ENCODE results near the gene ADARB2.

Gene ADARB2

DNA sequence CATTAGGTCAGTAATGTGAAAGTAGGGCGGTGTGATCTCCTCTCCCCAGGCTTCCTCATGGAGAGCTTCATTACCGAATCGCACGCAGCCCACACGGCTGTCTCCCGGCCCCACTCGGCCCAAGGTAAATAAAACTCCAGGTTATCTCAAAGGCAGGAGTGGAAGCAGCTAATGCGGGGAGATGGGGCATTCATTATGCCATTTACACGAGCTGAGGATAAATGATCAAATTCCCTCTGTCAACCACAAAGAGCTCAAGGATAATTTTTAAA, 93.5 kb downstream of the ADARB2 start:
- no peak overlapping the region for H3K4me3 ChIP-seq (ENCODE audit: control insufficient read depth, low read depth, low read length)
- no peak for TF ChIP-seq CTCF (conservative IDR thresholded peaks at IDR 0.05; ENCODE audit: control insufficient read depth, insufficient read depth, low read depth, low read length)

DNA sequence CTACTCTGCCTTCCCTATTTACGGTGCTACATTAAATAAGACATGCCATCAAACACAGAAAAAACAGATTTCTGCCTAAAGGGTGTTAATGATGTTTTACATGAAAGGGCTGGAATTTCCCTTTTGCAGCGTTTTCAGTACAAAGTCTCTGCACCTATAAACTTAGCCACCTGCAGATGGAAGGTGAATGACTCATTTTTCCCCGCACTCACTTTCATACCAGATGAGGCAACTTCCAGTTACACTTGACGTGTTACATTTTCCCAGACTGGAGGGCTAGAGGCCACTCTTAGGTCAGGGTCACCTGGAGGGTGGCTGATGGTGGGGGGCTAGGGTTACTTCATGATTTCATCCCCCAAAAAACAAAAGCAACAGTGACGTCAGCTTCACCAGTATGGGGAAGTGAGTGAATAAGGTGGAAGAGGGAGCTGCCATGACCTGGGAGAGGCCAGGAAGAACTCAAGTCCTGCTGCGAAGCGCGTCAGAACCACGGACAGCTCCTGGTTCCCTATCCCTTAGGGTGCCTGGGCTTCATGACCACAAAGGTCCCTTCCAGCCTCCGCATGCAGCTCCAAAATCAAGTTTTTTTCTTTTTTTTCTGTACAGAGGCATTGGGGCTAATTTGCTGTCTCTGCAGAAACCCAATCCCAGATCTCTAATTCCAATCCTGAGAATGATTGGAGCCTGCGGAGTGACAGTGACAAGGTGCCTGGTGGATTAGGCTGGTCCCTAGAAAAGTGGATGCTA, 94.0 kb downstream of the ADARB2 start:
- no peak overlapping the region for H3K4me3 ChIP-seq (ENCODE audit: control insufficient read depth, low read depth, low read length)
- no peak for TF ChIP-seq CTCF (conservative IDR thresholded peaks at IDR 0.05; ENCODE audit: control insufficient read depth, insufficient read depth, low read depth, low read length)
- DNase-seq (ENCODE audit: low read depth) = no peak

More for the DNA sequence above, 93.5 kb downstream of the ADARB2 start:
- DNase-seq (ENCODE audit: low read depth) = no peak

DNA sequence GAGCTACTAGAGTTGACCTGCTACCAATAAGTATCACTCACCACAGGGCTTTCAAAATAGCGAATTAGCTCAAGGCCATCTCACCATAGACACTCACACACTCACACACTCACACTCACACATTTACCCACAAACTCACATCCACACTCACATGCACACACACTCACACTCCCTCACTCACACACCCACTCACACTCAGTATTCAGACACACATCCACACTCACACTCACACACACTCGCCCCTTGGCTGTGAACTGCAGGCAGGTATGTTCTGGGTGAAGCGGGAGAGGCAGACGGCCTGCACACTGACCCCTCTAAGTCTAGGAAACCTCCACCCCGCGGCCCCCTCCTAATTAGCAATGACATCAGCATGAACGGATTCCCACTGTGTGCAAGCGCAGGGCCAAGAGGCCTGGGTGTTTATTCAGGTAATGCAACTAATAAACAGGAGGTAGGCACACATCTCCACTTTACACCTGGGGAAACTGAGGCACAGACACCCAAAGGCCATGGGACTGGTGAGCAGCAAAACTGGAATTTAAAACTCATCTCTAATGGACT, 94.6 kb downstream of the ADARB2 start:
- H3K4me3 ChIP-seq (ENCODE audit: control insufficient read depth, low read depth, low read length) = no peak overlapping the region
- TF ChIP-seq CTCF (conservative IDR thresholded peaks at IDR 0.05; ENCODE audit: control insufficient read depth, insufficient read depth, low read depth, low read length) = no peak
- no peak for DNase-seq (ENCODE audit: low read depth)

- no peak for DNase-seq (ENCODE audit: low read depth)
- TF ChIP-seq CTCF (conservative IDR thresholded peaks at IDR 0.05; ENCODE audit: control insufficient read depth, insufficient read depth, low read depth, low read length) = no peak
- no peak overlapping the region for H3K4me3 ChIP-seq (ENCODE audit: control insufficient read depth, low read depth, low read length)
Measured at GRCh38 chr10:1641402-1641801, 95.9 kb downstream of the ADARB2 start.

DNA sequence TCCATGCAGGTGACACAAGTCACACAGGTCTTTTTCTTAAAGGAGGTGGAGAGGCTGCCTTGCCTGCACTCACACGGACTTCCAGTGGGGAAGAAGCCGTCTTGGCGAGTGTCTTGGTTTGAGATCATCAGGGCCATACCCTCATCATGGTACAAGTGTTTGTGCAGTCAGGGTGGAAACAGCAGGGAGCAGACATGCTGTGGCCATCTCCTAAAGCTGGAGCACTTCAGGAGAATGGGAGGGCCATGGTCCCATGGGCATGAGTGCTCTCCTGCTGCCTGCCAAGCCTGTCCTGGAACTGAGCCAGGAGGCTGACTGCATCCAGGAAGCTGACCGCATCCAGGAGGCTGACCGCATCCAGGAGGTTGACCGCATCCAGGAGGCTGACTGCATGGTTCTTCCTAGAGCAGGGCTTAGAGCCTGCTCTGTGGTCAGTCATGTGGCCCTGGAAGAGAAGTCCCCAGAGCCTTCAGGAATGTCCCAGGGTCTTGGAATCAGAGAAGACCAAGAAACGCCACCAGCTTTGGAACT, 98.4 kb downstream of the ADARB2 start:
- DNase-seq (ENCODE audit: low read depth) = no peak
- H3K4me3 ChIP-seq (ENCODE audit: control insufficient read depth, low read depth, low read length) = no peak overlapping the region
- no peak for TF ChIP-seq CTCF (conservative IDR thresholded peaks at IDR 0.05; ENCODE audit: control insufficient read depth, insufficient read depth, low read depth, low read length)

GRCh38 chr10:1635340-1635739, 102.0 kb downstream of the ADARB2 start:
- no peak for DNase-seq (ENCODE audit: low read depth)
- no peak for TF ChIP-seq CTCF (conservative IDR thresholded peaks at IDR 0.05; ENCODE audit: control insufficient read depth, insufficient read depth, low read depth, low read length)
- H3K4me3 ChIP-seq (ENCODE audit: control insufficient read depth, low read depth, low read length) = no peak overlapping the region

All from fibroblast of mammary gland (primary cell).